GM18498 (cell line): ENCODE results near the gene FPR2.
"Not testable (repeated sequence)": the region's sequence is repeated elsewhere in the genome, so short reads cannot be mapped to it uniquely, and the experiment has no call there.

Experiments
- ATAC-seq: cut with Tn5 transposase; IDR thresholded peaks from one replicate; pipeline ENCODE4 v1.9.1; 2021; ENCODE audit warnings: mild to moderate bottlenecking, moderate library complexity; ENCODE audit not compliant: unreplicated experiment

The FPR2 gene

DNA sequence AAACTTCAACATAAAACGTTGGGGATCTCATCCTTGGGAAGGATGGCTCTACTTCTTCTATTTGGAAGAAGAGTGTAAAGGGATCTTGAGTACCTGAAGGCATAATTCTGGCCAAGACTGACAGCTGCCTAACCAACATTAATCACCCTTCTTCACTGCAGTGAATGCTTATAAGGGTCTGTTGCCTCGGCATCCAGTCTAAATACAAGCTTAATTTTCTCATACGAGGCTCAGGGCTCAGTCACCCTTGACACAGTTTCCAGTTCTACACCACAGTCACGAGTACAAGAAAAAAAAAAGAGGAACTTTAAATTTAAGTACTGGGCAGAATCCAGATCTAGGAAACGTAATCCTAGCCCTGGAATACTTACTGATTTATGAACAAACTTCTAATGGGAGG is 43.0 kb downstream of the FPR2 start:
- ATAC-seq, result no peak

DNA sequence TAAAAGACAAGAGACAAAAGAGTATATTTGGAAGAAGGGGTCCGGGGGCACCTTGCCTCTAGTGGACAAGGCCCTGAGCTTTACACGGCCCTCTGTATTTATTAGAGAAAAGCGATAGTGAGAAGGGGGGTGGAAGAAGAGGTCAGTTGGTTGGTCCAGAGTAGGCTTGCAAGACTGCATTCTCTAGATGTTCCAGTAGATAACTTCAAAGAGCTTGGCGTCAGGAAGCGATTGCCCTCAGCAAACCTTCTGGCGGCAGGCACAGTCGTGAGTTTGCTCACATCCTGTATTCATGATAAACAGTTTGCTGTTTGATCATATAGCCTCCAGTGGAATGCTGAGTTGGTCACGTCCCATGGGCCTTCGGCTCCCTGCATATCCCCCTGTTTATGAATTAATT is 43.8 kb downstream of the FPR2 start:
- ATAC-seq, result not testable (repeated sequence)

GRCh38 chr19:51805396-51805795 is 44.4 kb downstream of the FPR2 start:
- ATAC-seq, result not testable (repeated sequence)

- not testable (repeated sequence) for ATAC-seq
These were observed 45.6 kb downstream of the FPR2 start for GRCh38 chr19:51806571-51806970.

DNA sequence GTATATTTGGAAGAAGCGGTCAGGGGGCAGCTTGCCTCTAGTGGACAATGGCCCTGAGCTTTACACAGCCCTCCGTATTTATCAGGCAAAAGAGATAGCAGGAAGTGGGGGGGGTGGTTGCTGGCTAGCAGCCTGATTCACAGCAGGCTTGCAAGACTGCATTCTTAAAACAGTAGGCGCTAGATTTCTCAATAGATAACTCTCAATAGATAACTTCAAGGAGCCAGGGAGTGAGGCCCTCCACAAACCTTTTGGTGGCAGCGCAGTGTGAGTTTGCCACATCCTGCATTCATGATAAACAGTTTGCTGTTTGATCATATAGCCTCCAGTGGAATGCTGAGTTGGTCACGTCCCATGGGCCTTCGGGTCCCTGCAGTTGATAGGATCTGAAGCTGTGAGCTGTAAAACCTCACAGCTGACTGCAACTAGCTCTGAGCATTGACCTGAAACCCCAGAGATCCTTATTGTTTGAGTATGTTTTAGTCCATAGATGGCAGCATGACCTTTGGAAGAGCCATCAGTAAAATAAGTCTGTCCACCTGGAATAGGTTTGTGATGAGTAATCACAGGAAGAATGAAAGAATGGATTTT is 46.2 kb downstream of the FPR2 start:
- no peak for ATAC-seq

- ATAC-seq, result no peak
These were observed 46.9 kb downstream of the FPR2 start for GRCh38 chr19:51807925-51808324.

- no peak for ATAC-seq
These were observed 47.5 kb downstream of the FPR2 start for GRCh38 chr19:51808333-51808986.

GRCh38 chr19:51809787-51810186 is 48.8 kb downstream of the FPR2 start:
- no peak for ATAC-seq

- ATAC-seq, result no peak
These were observed 49.2 kb downstream of the FPR2 start for GRCh38 chr19:51810223-51810622.

DNA sequence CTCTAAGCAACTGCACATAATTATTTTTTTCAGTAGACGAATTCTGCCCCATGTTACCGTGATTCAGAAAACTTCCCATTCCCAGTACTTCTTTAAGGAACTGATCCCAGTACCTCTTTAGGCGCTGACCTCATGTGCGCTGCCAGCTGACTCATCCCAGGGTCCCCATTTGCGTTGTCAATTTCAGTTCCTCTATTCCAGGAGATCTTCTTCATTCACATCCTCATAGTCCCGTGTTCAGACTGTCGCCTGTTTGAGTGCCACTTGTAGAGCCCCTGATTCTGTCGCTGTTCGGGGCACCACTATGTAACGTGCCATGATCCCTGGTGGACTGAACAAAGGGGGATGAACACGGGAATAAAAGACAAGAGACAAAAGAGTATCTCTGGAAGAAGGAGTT is 50.4 kb downstream of the FPR2 start:
- ATAC-seq, result no peak

DNA sequence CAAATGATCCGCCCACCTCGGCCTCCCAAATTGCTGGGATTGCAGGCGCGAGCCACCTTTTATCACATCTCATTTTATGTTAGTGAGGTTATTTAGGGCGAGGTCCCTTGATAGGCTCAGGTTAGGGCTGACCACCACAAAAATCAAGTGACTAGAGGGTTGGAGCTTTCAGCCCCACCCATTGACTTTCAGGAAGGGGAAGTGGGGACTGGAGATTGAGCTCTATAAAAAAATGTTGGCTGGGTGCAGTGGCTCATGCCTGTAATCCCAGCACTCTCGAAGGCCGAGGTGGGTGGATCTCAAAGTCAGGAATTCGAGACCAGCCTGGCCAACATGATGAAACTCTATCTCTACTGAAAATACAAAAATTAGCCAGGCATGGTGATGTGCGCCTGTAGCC is 54.1 kb downstream of the FPR2 start:
- no peak for ATAC-seq

GRCh38 chr19:51816711-51817110 is 55.7 kb downstream of the FPR2 start:
- no peak for ATAC-seq

DNA sequence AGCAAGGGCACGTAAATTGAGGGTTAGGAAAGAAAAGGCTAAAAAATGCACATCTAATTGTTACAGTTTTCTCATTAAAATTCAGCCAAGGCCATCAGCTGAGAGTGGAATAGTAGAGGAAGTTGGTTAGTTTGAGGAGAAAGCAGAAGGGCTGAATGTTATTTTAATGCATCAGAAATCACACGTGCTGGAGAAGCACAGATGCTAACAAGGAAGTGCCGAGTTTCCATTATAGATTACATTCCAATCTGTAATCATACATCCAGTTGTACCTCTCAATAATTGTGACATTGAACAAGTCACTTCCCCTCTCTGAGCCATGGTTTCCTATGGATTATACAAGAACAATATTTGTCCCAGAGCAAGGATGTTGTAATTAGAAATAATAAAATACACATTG is 59.0 kb downstream of the FPR2 start:
- ATAC-seq, result no peak
